ENCODE measurements around the gene C19orf47.

GRCh38 chr19:40286235-40286970 lies 61.8 kb downstream of the C19orf47 start:
- TF ChIP-seq CTCF (IDR thresholded peaks at IDR 0.05): no peak
- no peak for TF ChIP-seq POLR2AphosphoS5 (IDR thresholded peaks at IDR 0.05)
- no peak for TF ChIP-seq POLR2A (IDR thresholded peaks at IDR 0.05)
- no peak for TF ChIP-seq EP300 (IDR thresholded peaks at IDR 0.05; ENCODE audit: low read depth)
